Natural killer cell (primary cell): ENCODE measurements around the gene LINC00305. TPM values are rescaled to one million over a fixed set of nuclear protein-coding genes. Genes with fewer than 3 reads are reported as not detected.

ENCODE experiments used
- ATAC-seq, 3 donors: fragments of 150-1000 bp in 2 of 3; fragments of 200-7000 bp in 1 of 3; cut with Tn5 transposase; 1 replicate in 1 of 3; 2 replicates in 2 of 3; pipeline ENCODE4 v1.10.0; 2021; ENCODE audit warnings: mild to moderate bottlenecking in 2 of 3, moderate library complexity in 2 of 3
- DNase-seq, 2 donors: peaks; one replicate each; pipeline versions ENCODE4 v3.0.0 to v3.0.0-alpha.2; 2013 to 2021; ENCODE audit warnings: mixed read lengths in 1 of 2
- H3K27ac ChIP-seq: one replicate; pipeline ENCODE4 v1.5.1; 2013; ENCODE audit warnings: mild to moderate bottlenecking, low read length
- H3K27me3 ChIP-seq: one replicate; pipeline ENCODE4 v1.6.1; 2013; ENCODE audit warnings: low read length; ENCODE audit not compliant: control insufficient read depth, insufficient read depth
- H3K36me3 ChIP-seq: one replicate; pipeline ENCODE4 v1.6.1; 2013; ENCODE audit warnings: low read length; ENCODE audit not compliant: control insufficient read depth, insufficient read depth
- H3K4me1 ChIP-seq: one replicate; pipeline ENCODE4 v1.6.1; 2013; ENCODE audit warnings: low read length; ENCODE audit not compliant: control insufficient read depth, insufficient read depth
- H3K4me3 ChIP-seq: one replicate; pipeline ENCODE4 v1.5.1; 2013; ENCODE audit warnings: low read length
- H3K9me3 ChIP-seq: one replicate; pipeline ENCODE4 v1.6.1; 2013; ENCODE audit warnings: low read length; ENCODE audit not compliant: control insufficient read depth, insufficient read depth
- H3K27ac Mint-ChIP-seq, 2 donors: one replicate each; pipeline ENCODE4 v1.8.0; 2022; ENCODE audit warnings: mild to moderate bottlenecking in 2 of 2, mixed read lengths in 2 of 2, moderate library complexity in 1 of 2
- H3K27me3 Mint-ChIP-seq, 2 donors: one replicate each; pipeline ENCODE4 v1.8.0; 2022; ENCODE audit warnings: low read depth in 2 of 2, mixed read lengths in 2 of 2
- H3K36me3 Mint-ChIP-seq: one replicate; pipeline ENCODE4 v1.8.0; 2022; ENCODE audit warnings: mixed read lengths
- H3K4me1 Mint-ChIP-seq, 2 donors: one replicate each; pipeline ENCODE4 v1.8.0; 2022; ENCODE audit warnings: mixed read lengths in 2 of 2
- H3K4me3 Mint-ChIP-seq: one replicate; pipeline ENCODE4 v1.8.0; 2022; ENCODE audit warnings: mild to moderate bottlenecking, moderate library complexity, mixed read lengths
- H3K9me3 Mint-ChIP-seq, 2 donors: one replicate each; pipeline ENCODE4 v1.8.0; 2022; ENCODE audit warnings: mixed read lengths in 2 of 2
- CTCF ChIP-seq: fragments of 200-600 bp; IDR thresholded peaks from one replicate; pipeline ENCODE4 v1.8.0; 2022; ENCODE audit warnings: antibody characterized with exemption
- WGBS: methylation state at CpG from one replicate; pipeline ENCODE4 v1.1.7; 2013; ENCODE audit warnings: missing lambda C conversion rate; ENCODE audit not compliant: insufficient coverage; 5-methylcytosine and 5-hydroxymethylcytosine counted together
- intact Hi-C: fragments of 100-400 bp; cut with micrococcal nuclease; formaldehyde crosslinking; loops from one replicate; pipeline ENCODE4 v1.14.2; 2022
- total RNA-seq, 4 donors: library from RNA; stranded (reverse); fragments of 120-200 nt in 1 of 4; gene quantifications; one replicate each; pipeline versions ENCODE4 v1.2.3 to v1.2.4, GENCODE V29; 2013 to 2022

Gene LINC00305
- total RNA-seq, 3 donors from 2014 or later (not counting 1 experiment from before 2014, with no cell fraction given): not detected

DNA sequence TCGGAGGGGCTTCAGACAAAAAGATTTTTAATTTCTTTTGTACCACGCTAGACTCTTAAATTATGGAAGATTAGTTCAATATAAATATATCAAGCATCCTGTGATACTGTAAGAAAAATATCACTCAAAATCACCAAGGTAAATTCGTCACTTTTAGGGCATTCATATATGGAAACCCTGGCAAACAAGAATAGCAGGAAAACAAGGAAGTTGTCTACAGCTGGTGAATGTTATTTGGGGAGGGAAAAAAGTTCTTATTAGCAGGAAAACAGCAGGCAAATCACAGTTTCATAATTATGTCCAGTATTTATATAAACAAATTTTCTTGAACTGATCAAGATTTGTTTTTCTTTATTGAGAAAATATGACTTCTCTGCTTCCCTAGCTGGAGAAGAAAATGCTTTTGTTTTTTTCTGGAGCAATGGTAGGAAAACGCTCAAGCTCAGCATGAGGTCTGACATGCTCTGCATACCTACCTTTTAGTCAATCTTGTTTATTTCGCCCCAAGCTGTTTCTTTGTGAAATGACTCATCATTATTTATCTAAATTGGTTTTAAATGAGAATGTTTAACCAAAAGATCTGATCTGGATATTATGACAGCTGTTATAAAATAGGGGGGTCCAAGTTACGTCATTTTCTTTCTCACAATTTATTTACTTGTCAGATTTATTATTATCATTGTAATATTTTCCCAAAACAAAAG, 14.7 kb downstream of the LINC00305 start:
- Histone ChIP-seq H3K4me1 (no peaks in the 10 kb centered on the region), H3K27ac (no peak overlapping the region), H3K4me3 (no peak overlapping the region), H3K36me3 (no peaks in the 10 kb centered on the region), H3K9me3 (no peaks in the 10 kb centered on the region), H3K27me3 (no peaks in the 10 kb centered on the region)
- no peaks in the 10 kb centered on the region for H3K27me3 Mint-ChIP-seq
- H3K36me3 Mint-ChIP-seq: no peaks in the 10 kb centered on the region
- TF ChIP-seq CTCF: no peak
- no peak overlapping the region for H3K4me3 Mint-ChIP-seq
- intact Hi-C loops: no loop called here
- peaks cover 2 to 4% of the 10 kb centered on the region in 2 donors for H3K9me3 Mint-ChIP-seq
- ATAC-seq: no peak
- no peak overlapping the region for H3K27ac Mint-ChIP-seq
- WGBS: 67% methylated on average over 2 of the region's 6 CpGs
- no peak for DNase-seq
- H3K4me1 Mint-ChIP-seq: no peaks in the 10 kb centered on the region

GRCh38 chr18:64132871-64133270, 16.0 kb downstream of the LINC00305 start:
- intact Hi-C loops: no loop called here
- 70% methylated on average over 2 of the region's 2 CpGs for WGBS
- no peak for ATAC-seq
- Mint-ChIP-seq H3K9me3 (peaks cover 2 to 4% of the 10 kb centered on the region in 2 donors), H3K27me3 (no peaks in the 10 kb centered on the region), H3K4me1 (no peaks in the 10 kb centered on the region), H3K4me3 (no peak overlapping the region), H3K36me3 (no peaks in the 10 kb centered on the region), H3K27ac (no peak overlapping the region)
- Histone ChIP-seq H3K36me3 (no peaks in the 10 kb centered on the region), H3K4me1 (no peaks in the 10 kb centered on the region), H3K27me3 (no peaks in the 10 kb centered on the region), H3K4me3 (no peak overlapping the region), H3K27ac (no peak overlapping the region), H3K9me3 (no peaks in the 10 kb centered on the region)
- TF ChIP-seq CTCF: no peak
- no peak for DNase-seq

- no peak overlapping the region for H3K4me3 Mint-ChIP-seq
- no peaks in the 10 kb centered on the region for H3K27me3 ChIP-seq
- H3K27ac ChIP-seq: no peak overlapping the region
- H3K4me1 Mint-ChIP-seq: no peaks in the 10 kb centered on the region
- no peaks in the 10 kb centered on the region for H3K4me1 ChIP-seq
- H3K36me3 ChIP-seq: no peaks in the 10 kb centered on the region
- intact Hi-C loops: no loop called here
- no peaks in the 10 kb centered on the region for H3K9me3 ChIP-seq
- no peaks in the 10 kb centered on the region for H3K36me3 Mint-ChIP-seq
- peaks cover 2 to 4% of the 10 kb centered on the region in 2 donors for H3K9me3 Mint-ChIP-seq
- WGBS: 94% methylated on average over 1 of the region's 2 CpGs
- ATAC-seq (no peak), DNase-seq (no peak)
- TF ChIP-seq CTCF: no peak
- no peaks in the 10 kb centered on the region for H3K27me3 Mint-ChIP-seq
- H3K27ac Mint-ChIP-seq: no peak overlapping the region
- H3K4me3 ChIP-seq: no peak overlapping the region
These were observed 17.6 kb downstream of the LINC00305 start for GRCh38 chr18:64131314-64131713.

DNA sequence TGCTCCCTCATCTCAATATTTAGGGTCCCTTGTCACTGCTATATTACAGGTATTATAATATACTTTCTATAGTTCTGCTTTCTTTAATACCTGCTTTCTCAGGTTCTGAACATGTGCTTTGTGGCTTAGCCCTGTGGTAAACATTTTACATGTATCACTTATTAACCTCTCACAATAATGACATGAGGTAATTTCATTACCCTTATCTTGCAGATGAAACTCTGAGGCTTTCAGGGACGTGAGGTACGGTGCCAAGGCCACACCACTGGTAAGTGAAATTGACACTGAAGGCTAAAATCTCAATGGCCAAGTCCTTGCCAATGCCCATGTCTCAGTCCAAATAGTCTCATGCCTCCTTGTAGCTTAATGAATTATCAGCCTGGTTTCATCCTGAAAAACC, 21.7 kb downstream of the LINC00305 start:
- Mint-ChIP-seq H3K9me3 (peaks cover 5 to 9% of the 10 kb centered on the region in 2 donors), H3K36me3 (no peaks in the 10 kb centered on the region), H3K4me3 (no peak overlapping the region), H3K4me1 (no peaks in the 10 kb centered on the region), H3K27ac (no peak overlapping the region), H3K27me3 (no peaks in the 10 kb centered on the region)
- Histone ChIP-seq H3K4me1 (no peaks in the 10 kb centered on the region), H3K9me3 (no peaks in the 10 kb centered on the region), H3K27me3 (no peaks in the 10 kb centered on the region), H3K4me3 (no peak overlapping the region), H3K36me3 (no peaks in the 10 kb centered on the region), H3K27ac (no peak overlapping the region)
- ATAC-seq (no peak), DNase-seq (no peak)
- 75% methylated on average over 2 of the region's 2 CpGs for WGBS
- intact Hi-C loops: no loop called here
- TF ChIP-seq CTCF: no peak
